Adrenal gland (tissue), 12 donors: Measurements from ENCODE around the gene DOK7. TPM values are rescaled to one million over a fixed set of nuclear protein-coding genes. Genes with fewer than 3 reads are reported as not detected.

Experiments used
- DNase-seq, 7 donors: peaks; one replicate each; pipeline ENCODE4 v3.0.0-alpha.2; 2019 to 2020
- H3K27ac ChIP-seq, 5 donors: fragments of 200-600 bp; sonication (generic) in 4 of 5; 1 replicate in 3 of 5; 2 replicates in 2 of 5; pipeline versions ENCODE4 v1.5.1 to v1.8.0; 2016 to 2020; ENCODE audit warnings: mild to moderate bottlenecking in 1 of 5
- H3K27me3 ChIP-seq: fragments of 200-600 bp; 2 replicates; pipeline ENCODE4 v1.8.0; 2021
- H3K36me3 ChIP-seq, 2 donors: fragments of 200-600 bp; replicated peaks in 1 of 2; 1 replicate in 1 of 2; 2 replicates in 1 of 2; pipeline versions ENCODE4 v1.5.1 to v1.8.0; 2018 to 2022
- H3K4me1 ChIP-seq, 2 donors: fragments of 200-600 bp; replicated peaks in 1 of 2; 1 replicate in 1 of 2; 2 replicates in 1 of 2; pipeline versions ENCODE4 v1.5.1 to v1.8.0; 2018 to 2021
- H3K4me3 ChIP-seq, 4 donors: fragments of 200-600 bp; sonication (generic) in 3 of 4; one replicate each; pipeline ENCODE4 v1.5.1; 2016 to 2018
- H3K9me3 ChIP-seq, 3 donors: fragments of 200-600 bp; sonication (generic) in 1 of 3; replicated peaks in 1 of 3; 1 replicate in 2 of 3; 2 replicates in 1 of 3; pipeline versions ENCODE4 v1.5.1 to v1.8.0; 2016 to 2021
- CTCF ChIP-seq, 6 experiments: fragments of 450-650 bp in 4 of 6; fragments of 200-600 bp in 2 of 6; sonication (generic) in 1 of 6; IDR thresholded peaks; 1 replicate in 5 of 6; 2 replicates in 1 of 6; pipeline versions ENCODE4 v1.5.1 to v1.8.0; 2016 to 2021; ENCODE audit warnings: antibody characterized with exemption in 6 of 6, mild to moderate bottlenecking in 2 of 6, moderate library complexity in 1 of 6
- POLR2A ChIP-seq, 2 donors: fragments of 450-650 bp; IDR thresholded peaks; one replicate each; pipeline ENCODE4 v1.6.1; 2017; ENCODE audit warnings: antibody characterized with exemption in 2 of 2, mild to moderate bottlenecking in 2 of 2, moderate library complexity in 1 of 2
- WGBS, 4 donors: extraction: QIAGEN DNeasy Blood & Tissue Kit in 2 of 4; methylation state at CpG; one replicate each; pipeline versions ENCODE4 v1.1.5 to v1.1.7; 2013 to 2017; 5-methylcytosine and 5-hydroxymethylcytosine counted together
- intact Hi-C, 2 donors: fragments of 100-400 bp; cut with DNase I; formaldehyde crosslinking; loops; one replicate each; pipeline versions ENCODE4 v1.14.1 to v1.15.0; 2022 to 2023
- polyA plus RNA-seq, 3 donors: library from polyadenylated mRNA; stranded (reverse); fragments of 200-250 nt in 2 of 3; fragments of 350-450 nt in 1 of 3; fragmentation: Illumina TruSeq in 1 of 3; extraction: RNeasy Lipid Tissue Mini Kit (QIAGEN cat#74804) in 1 of 3; gene quantifications; one replicate each; pipeline ENCODE4 v1.2.3, GENCODE V29; 2013 to 2014
- total RNA-seq, 9 donors: library from RNA; depleted of rRNA in 4 of 9; stranded (reverse); fragments of >200 nt in 4 of 9; fragments of 120-200 nt in 1 of 9; fragmentation: NEBNext Ultra II Directional in 1 of 9; extraction: Animal tissue kit (Norgen Biotek cat#: 25700) in 1 of 9; gene quantifications; one replicate each; pipeline versions ENCODE4 v1.1.0 to v1.2.4, GENCODE V29; 2013 to 2023
- donor health status: healthy with polysubstance abuse.
- donor health status: Bipolar disorder and iron deficiency.
- donor health status: DM: yes; HTN: yes; CAD: no.
- donor health status: DM: no; HTN: no; CAD: no.
- donor health status: DM: no; HTN: no; CAD: no.
- donor health status: DM: yes; HTN: yes; CAD: no.

Gene DOK7
- total and polyA plus RNA-seq, 12 donors = 0.18 to 4.2 (median 1.1) TPM; not detected in 1

DNA sequence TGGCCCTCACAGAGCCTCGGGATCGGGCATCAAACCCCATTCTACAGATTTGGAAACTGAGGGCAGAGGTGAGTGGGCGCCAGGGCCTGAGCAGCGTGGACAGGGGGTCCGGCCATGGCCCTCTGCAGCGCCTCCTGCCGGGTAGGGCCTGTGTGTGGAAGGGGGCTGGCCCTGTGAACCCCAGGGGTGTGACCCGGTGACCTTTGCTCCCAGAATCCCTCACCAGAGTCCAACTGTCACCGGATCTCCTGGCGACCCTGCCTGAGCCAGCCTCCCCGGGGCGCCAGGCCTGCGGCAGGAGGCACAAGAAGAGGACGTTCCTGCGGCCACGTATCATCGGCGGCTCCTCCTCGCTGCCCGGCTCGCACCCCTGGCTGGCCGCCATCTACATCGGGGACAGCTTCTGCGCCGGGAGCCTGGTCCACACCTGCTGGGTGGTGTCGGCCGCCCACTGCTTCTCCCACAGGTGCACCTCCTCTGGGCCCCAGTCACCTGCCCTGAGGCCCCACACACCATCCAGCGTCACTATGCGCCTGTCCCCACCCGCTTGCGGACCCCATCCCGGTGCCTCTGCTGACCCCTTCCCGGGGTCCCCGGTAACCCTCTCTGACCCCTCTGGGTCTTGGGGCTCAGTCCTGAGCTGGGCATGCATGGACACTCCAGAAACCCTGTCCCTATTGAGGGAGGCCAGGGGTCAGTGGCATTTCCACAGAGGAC lies 17.1 kb upstream of the DOK7 start:
- no peak for TF ChIP-seq CTCF (IDR thresholded peaks at IDR 0.05)
- no peak for TF ChIP-seq POLR2A (IDR thresholded peaks at IDR 0.05)
- H3K9me3 ChIP-seq = no peaks in the 10 kb centered on the region
- intact Hi-C loops = loop anchor here (2.0 to 10.0 kb wide), 2 partner anchors 101 to 251 kb away; no protein-coding TSS in a partner anchor
- peaks cover 0 to 3% of the 10 kb centered on the region in 2 donors for H3K4me1 ChIP-seq
- 92 to 93% (median 93%) methylated on average over 13 to 34 of the region's 34 CpGs for WGBS, 4 donors
- no peaks in the 10 kb centered on the region for H3K27me3 ChIP-seq
- no peaks in the 10 kb centered on the region for H3K36me3 ChIP-seq
- H3K27ac ChIP-seq = no peak overlapping the region
- H3K4me3 ChIP-seq = no peak overlapping the region
- no peak for DNase-seq

GRCh38 chr4:3446631-3447320 lies 16.3 kb upstream of the DOK7 start:
- Histone ChIP-seq H3K27me3 (no peaks in the 10 kb centered on the region), H3K4me3 (no peak overlapping the region), H3K36me3 (no peaks in the 10 kb centered on the region), H3K9me3 (no peaks in the 10 kb centered on the region), H3K4me1 (peaks cover 4 to 8% of the 10 kb centered on the region in 2 donors), H3K27ac (no peak overlapping the region)
- TF ChIP-seq CTCF (IDR thresholded peaks at IDR 0.05) (no peak), POLR2A (IDR thresholded peaks at IDR 0.05) (no peak)
- intact Hi-C loops = loop anchor here in 1 of 2 donors (10.0 kb wide), 1 partner anchor 252 kb away; no protein-coding TSS in a partner anchor
- WGBS, 4 donors = 93 to 98% (median 95%) methylated on average over 7 to 22 of the region's 22 CpGs
- DNase-seq = no peak

DNA sequence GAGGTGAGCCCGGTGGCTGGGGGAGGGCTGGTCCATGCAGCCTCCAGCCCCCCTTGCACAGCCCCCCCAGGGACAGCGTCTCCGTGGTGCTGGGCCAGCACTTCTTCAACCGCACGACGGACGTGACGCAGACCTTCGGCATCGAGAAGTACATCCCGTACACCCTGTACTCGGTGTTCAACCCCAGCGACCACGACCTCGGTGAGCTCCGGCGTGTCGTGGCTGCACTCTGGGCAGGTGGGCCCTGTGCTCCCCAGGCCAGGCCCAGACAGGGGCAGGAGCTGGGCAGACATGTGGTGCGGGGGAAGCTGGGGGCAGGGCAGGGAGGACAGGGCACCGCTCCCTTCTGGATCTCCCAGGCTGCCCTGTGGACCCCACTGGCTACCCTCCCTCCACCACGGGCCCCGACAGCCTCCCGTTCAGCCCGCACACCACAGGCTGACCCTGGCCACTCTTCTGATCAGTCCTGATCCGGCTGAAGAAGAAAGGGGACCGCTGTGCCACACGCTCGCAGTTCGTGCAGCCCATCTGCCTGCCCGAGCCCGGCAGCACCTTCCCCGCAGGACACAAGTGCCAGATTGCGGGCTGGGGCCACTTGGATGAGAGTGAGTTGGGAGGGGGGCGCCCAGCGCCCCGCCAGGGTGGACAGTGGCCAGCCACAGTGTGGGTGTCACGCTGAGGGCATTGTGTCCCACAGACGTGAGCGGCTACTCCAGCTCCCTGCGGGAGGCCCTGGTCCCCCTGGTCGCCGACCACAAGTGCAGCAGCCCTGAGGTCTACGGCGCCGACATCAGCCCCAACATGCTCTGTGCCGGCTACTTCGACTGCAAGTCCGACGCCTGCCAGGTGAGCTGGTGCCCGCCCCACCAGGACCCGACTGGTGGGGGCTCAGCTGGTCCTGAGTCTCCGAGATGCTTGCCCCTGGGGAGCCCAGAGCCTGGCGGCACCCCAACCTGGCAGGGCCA lies 15.4 kb upstream of the DOK7 start:
- H3K4me1 ChIP-seq = peaks cover 6 to 16% of the 10 kb centered on the region in 2 donors
- H3K9me3 ChIP-seq = no peaks in the 10 kb centered on the region
- TF ChIP-seq CTCF (IDR thresholded peaks at IDR 0.05) (no peak), POLR2A (IDR thresholded peaks at IDR 0.05) (no peak)
- no peak overlapping the region for H3K27ac ChIP-seq
- H3K4me3 ChIP-seq = no peak overlapping the region
- no peaks in the 10 kb centered on the region for H3K36me3 ChIP-seq
- DNase-seq = no peak
- intact Hi-C loops = loop anchor here in 1 of 2 donors (10.0 kb wide), 1 partner anchor 253 kb away; no protein-coding TSS in a partner anchor
- WGBS, 4 donors = 91 to 100% (median 93%) methylated on average over 4 to 53 of the region's 53 CpGs
- H3K27me3 ChIP-seq = no peaks in the 10 kb centered on the region
